PC-9 (cell line): Measurements from ENCODE around the gene SAXO2. TPM values are rescaled to one million over a fixed set of nuclear protein-coding genes. Genes with fewer than 3 reads are reported as not detected.
"Not testable (repeated sequence)": the region's sequence is repeated elsewhere in the genome, so short reads cannot be mapped to it uniquely, and the experiment has no call there.

Experiments used
- BruUV-seq: library from RNA; stranded (reverse); fragments of 400-500 nt; replicated peaks from 2 replicates; lab custom pipeline; 2021; lab: Mats Ljungman, UMichigan
- CTCF ChIA-PET: fragments of 300-600 bp; sonication (Branson Sonifier 250); formaldehyde crosslinking; loops from one replicate; lab custom pipeline; 2022; ENCODE audit warnings: antibody characterized with exemption; lab: Charles Lee
- POLR2A ChIA-PET: fragments of 300-600 bp; sonication (Branson Sonifier 250); formaldehyde crosslinking; loops from one replicate; lab custom pipeline; 2022; ENCODE audit warnings: antibody characterized with exemption; ENCODE audit not compliant: unreplicated experiment; lab: Charles Lee
- DNase-seq, 2 experiments: peaks; one replicate each; pipeline versions ENCODE4 v3.0.0 to v3.0.0-alpha.2; 2015 to 2022; ENCODE audit warnings: mixed read lengths in 1 of 2
- H2AFZ ChIP-seq: fragments of 200-600 bp; sonication (generic); 2 replicates; pipeline ENCODE4 v1.8.1; 2017; ENCODE audit warnings: antibody characterized with exemption
- H3F3A ChIP-seq: fragments of 200-600 bp; sonication (generic); 2 replicates; pipeline ENCODE4 v1.8.1; 2017; ENCODE audit warnings: antibody characterized with exemption, mild to moderate bottlenecking, low read depth; ENCODE audit not compliant: insufficient read depth
- H3K27ac ChIP-seq: fragments of 200-600 bp; sonication (generic); 2 replicates; pipeline ENCODE4 v1.6.1; 2016; ENCODE audit warnings: mixed run types
- H3K27me3 ChIP-seq: fragments of 200-600 bp; sonication (generic); 2 replicates; pipeline ENCODE4 v1.6.1; 2016; ENCODE audit warnings: low read depth, mixed run types; ENCODE audit not compliant: insufficient read depth
- H3K36me3 ChIP-seq: fragments of 200-600 bp; sonication (generic); 2 replicates; pipeline ENCODE4 v1.6.1; 2016; ENCODE audit warnings: low read depth, mixed run types
- H3K4me1 ChIP-seq: fragments of 200-600 bp; sonication (generic); replicated peaks from 2 replicates; pipeline ENCODE4 v1.6.1; 2016; ENCODE audit warnings: mixed run types; ENCODE audit not compliant: insufficient read depth
- H3K4me2 ChIP-seq: fragments of 200-600 bp; sonication (generic); 2 replicates; pipeline ENCODE4 v1.6.1; 2017; ENCODE audit warnings: mixed run types
- H3K4me3 ChIP-seq: fragments of 200-600 bp; sonication (generic); 2 replicates; pipeline ENCODE4 v1.6.1; 2016; ENCODE audit warnings: mixed run types
- H3K79me2 ChIP-seq: fragments of 200-600 bp; sonication (generic); 2 replicates; pipeline ENCODE4 v1.6.1; 2017; ENCODE audit warnings: low read depth, mixed run types
- H3K9me2 ChIP-seq: fragments of 200-600 bp; sonication (generic); 2 replicates; pipeline ENCODE4 v1.8.1; 2017; ENCODE audit warnings: mild to moderate bottlenecking; ENCODE audit not compliant: insufficient read depth
- H3K9me3 ChIP-seq: fragments of 200-600 bp; sonication (generic); 2 replicates; pipeline ENCODE4 v1.8.1; 2016; ENCODE audit warnings: low read depth; ENCODE audit not compliant: insufficient read depth
- H4K20me1 ChIP-seq: fragments of 200-600 bp; sonication (generic); 2 replicates; pipeline ENCODE4 v1.8.1; 2017; ENCODE audit not compliant: insufficient read depth
- EZH2 ChIP-seq: fragments of 200-600 bp; sonication (generic); IDR thresholded peaks from 2 replicates; pipeline ENCODE4 v1.8.0; 2017; ENCODE audit warnings: antibody characterized with exemption, low read depth
- intact Hi-C: fragments of 100-400 bp; cut with micrococcal nuclease; formaldehyde crosslinking; loops from one replicate; pipeline ENCODE4 v1.10.0; 2022; ENCODE audit not compliant: unreplicated experiment
- total RNA-seq: library from RNA; stranded (reverse); gene quantifications from 2 replicates; pipeline ENCODE4 v1.2.3, GENCODE V29; 2021
- TF ChIP-seq, protein P1 (sequence below): fragments of 200-600 bp; sonication (generic); conservative IDR thresholded peaks from 2 replicates; pipeline ENCODE4 v1.6.1; 2017; ENCODE audit warnings: mixed run types, antibody characterized with exemption, mild to moderate bottlenecking, moderate library complexity

The SAXO2 gene
- total RNA-seq, 1 experiment from 2014 or later = 1.7 TPM

DNA sequence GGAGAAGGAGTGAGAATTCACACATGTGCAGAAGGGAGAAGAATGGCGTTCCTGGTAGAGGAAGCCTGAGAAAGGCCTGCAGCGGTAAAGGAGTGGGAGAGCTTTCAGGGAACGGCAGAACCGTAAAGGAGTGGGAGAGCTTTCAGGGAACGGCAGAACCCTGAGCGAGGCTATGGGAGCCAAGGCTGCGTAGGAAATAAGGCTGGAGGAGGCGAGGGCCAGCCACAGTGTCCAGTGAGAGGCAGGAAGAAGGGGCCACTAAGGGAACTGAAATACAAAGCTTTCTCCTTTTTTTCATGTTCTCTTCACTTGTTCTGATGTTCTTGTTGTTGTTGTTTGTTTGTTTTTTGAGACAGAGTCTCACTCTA lies 45.1 kb downstream of the SAXO2 start:
- no peaks in the 10 kb centered on the region for H3K79me2 ChIP-seq
- H3K4me1 ChIP-seq = no peaks in the 10 kb centered on the region
- peaks cover 10% of the 10 kb centered on the region; the same call in 1 of the 2 replicates for H3K27me3 ChIP-seq
- H3K9me2 ChIP-seq = no peaks in the 10 kb centered on the region
- no peaks in the 10 kb centered on the region for H4K20me1 ChIP-seq
- intact Hi-C loops = no loop called here
- ChIA-PET POLR2A (no interaction called here), CTCF (no interaction called here)
- H2AFZ ChIP-seq = no peak overlapping the region
- no peak overlapping the region for H3K4me3 ChIP-seq
- H3K9me3 ChIP-seq = no peaks in the 10 kb centered on the region
- DNase-seq = no peak
- H3K27ac ChIP-seq = no peak overlapping the region
- no peaks in the 10 kb centered on the region for H3K36me3 ChIP-seq
- no peaks in the 10 kb centered on the region for H3F3A ChIP-seq
- TF ChIP-seq EZH2 = no peak
- TF ChIP-seq, protein P1, sequence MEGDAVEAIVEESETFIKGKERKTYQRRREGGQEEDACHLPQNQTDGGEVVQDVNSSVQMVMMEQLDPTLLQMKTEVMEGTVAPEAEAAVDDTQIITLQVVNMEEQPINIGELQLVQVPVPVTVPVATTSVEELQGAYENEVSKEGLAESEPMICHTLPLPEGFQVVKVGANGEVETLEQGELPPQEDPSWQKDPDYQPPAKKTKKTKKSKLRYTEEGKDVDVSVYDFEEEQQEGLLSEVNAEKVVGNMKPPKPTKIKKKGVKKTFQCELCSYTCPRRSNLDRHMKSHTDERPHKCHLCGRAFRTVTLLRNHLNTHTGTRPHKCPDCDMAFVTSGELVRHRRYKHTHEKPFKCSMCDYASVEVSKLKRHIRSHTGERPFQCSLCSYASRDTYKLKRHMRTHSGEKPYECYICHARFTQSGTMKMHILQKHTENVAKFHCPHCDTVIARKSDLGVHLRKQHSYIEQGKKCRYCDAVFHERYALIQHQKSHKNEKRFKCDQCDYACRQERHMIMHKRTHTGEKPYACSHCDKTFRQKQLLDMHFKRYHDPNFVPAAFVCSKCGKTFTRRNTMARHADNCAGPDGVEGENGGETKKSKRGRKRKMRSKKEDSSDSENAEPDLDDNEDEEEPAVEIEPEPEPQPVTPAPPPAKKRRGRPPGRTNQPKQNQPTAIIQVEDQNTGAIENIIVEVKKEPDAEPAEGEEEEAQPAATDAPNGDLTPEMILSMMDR = no peak
- BruUV-seq = no TSS peak
- H3K4me2 ChIP-seq = no peak overlapping the region

- intact Hi-C loops = no loop called here
- no peaks in the 10 kb centered on the region for H3F3A ChIP-seq
- TF ChIP-seq, protein P1 = no peak
- TF ChIP-seq EZH2 = no peak
- no peak overlapping the region for H2AFZ ChIP-seq
- H3K4me2 ChIP-seq = no peak overlapping the region
- CTCF ChIA-PET = no interaction called here
- H3K9me3 ChIP-seq = no peaks in the 10 kb centered on the region
- no peaks in the 10 kb centered on the region for H3K4me1 ChIP-seq
- peaks cover 10% of the 10 kb centered on the region; the same call in 1 of the 2 replicates for H3K27me3 ChIP-seq
- H3K4me3 ChIP-seq = no peak overlapping the region
- BruUV-seq = no TSS peak
- no peak overlapping the region for H3K27ac ChIP-seq
- no peaks in the 10 kb centered on the region for H3K9me2 ChIP-seq
- POLR2A ChIA-PET = no interaction called here
- H3K36me3 ChIP-seq = no peaks in the 10 kb centered on the region
- H3K79me2 ChIP-seq = no peaks in the 10 kb centered on the region
- DNase-seq = no peak
- no peaks in the 10 kb centered on the region for H4K20me1 ChIP-seq
These were observed 47.2 kb downstream of the SAXO2 start for GRCh38 chr15:82309802-82310201.

GRCh38 chr15:82311321-82311720 lies 48.7 kb downstream of the SAXO2 start:
- H2AFZ ChIP-seq, H3K79me2 ChIP-seq, H3K27me3 ChIP-seq, CTCF ChIA-PET, H3K27ac ChIP-seq, H3K4me2 ChIP-seq, H3K4me1 ChIP-seq, H3K36me3 ChIP-seq, H3K9me3 ChIP-seq, POLR2A ChIA-PET, H3F3A ChIP-seq, intact Hi-C loops, H3K4me3 ChIP-seq, H4K20me1 ChIP-seq, BruUV-seq, H3K9me2 ChIP-seq, DNase-seq: not testable (repeated sequence)

DNA sequence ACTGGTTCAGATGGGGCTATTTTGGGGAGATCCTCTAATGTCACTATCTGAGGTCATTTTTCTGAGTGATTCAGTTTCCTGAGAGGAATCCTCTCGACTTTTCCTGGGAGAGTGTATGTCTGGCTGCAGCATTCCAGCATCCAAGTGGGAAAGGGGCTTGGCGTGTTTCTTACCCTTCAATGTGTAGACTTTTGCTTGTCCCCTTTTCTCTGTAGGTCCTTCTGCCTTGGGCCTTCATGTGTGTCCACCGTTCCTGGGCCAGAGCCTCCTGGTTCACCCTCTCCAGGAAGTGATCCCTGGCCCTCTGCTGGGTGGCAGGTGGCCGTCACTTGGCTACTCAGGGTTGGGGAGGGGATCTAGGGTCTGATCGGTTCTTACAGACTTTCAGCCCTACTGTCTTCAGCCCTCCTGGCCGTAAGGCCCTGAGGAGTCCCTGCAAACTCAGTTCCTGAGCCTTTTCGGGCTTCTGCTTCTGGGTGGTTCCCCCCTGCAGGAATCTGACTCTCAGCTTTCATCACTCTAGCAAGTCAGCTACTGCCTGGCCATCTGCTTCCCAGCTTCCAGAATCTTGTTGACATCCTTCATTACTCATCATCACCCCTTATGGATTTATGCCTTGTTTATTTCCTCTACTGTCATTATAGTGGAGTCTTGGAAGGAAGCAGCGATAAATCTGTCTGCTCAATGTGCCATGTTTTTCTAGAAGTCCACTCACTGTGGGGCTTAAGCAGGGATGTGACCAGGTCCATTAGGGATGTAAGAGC lies 50.1 kb downstream of the SAXO2 start:
- CTCF ChIA-PET = no interaction called here
- Histone ChIP-seq H3F3A (no peaks in the 10 kb centered on the region), H3K27me3 (peaks cover 10% of the 10 kb centered on the region; the same call in 1 of the 2 replicates), H4K20me1 (no peaks in the 10 kb centered on the region), H2AFZ (no peak overlapping the region), H3K27ac (no peak overlapping the region), H3K4me2 (no peak overlapping the region), H3K9me3 (no peaks in the 10 kb centered on the region), H3K79me2 (no peaks in the 10 kb centered on the region), H3K4me3 (no peak overlapping the region), H3K4me1 (no peaks in the 10 kb centered on the region), H3K9me2 (no peaks in the 10 kb centered on the region), H3K36me3 (no peaks in the 10 kb centered on the region)
- intact Hi-C loops = no loop called here
- no peak for TF ChIP-seq EZH2
- TF ChIP-seq, protein P1 = no peak
- POLR2A ChIA-PET = no interaction called here
- no TSS peak for BruUV-seq
- DNase-seq = no peak
